ENCODE results near the gene MAPK8IP3. TPM values are rescaled to one million over a fixed set of nuclear protein-coding genes. Genes with fewer than 3 reads are reported as not detected.

Gene MAPK8IP3
- total RNA-seq, 4 donors from 2014 or later = 56.0 to 206 (median 82.1) TPM

DNA sequence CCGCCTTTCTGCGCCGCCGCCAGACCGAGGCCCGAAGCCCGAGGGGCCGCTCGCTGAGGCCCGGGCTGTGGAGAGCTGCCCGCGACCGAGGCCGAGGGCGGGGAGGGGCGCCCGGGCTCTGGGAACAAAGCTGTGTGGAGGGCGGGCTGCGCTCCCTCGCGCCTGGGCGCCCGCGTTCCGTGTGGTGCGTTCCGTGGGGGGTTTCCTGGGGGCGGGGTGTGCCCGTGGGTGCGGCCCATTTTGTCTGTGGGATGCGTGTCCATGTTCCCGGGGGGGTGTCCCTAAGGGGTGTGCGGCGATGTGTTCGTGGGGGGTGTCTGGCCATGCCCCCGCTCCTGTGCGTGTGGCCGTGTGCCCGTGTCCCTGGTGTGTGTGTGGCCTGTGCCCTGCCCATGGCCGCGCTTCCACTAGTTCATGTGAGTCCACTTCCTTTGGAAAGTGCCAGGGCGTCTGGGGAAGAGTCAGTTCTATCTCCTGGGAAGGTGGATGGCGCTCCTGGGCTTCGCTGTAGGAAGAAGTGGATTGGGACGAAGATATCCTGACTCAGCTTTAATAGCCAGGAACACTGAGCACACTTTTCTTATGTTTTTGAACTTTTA lies 27.4 kb upstream of the MAPK8IP3 start:
- DNase-seq (ENCODE audit: low spot score in 2 of 2) = no peak
- H3K4me3 ChIP-seq = peak overlapping the region; percentile 88
- TF ChIP-seq CTCF (IDR thresholded peaks at IDR 0.05) (no peak), POLR2AphosphoS5 (IDR thresholded peaks at IDR 0.05) (no peak), POLR2A (IDR thresholded peaks at IDR 0.05) (no peak), EP300 (IDR thresholded peaks at IDR 0.05) (no peak)
- WGBS = under 1% methylated on average over 22 of the region's 45 CpGs
- H3K27ac ChIP-seq = peak overlapping the region; percentile 86
- no peaks in the 10 kb centered on the region for H3K9me3 ChIP-seq
- H3K36me3 ChIP-seq = peaks cover 25% of the 10 kb centered on the region
- H3K4me1 ChIP-seq = peaks cover 23% of the 10 kb centered on the region
- no peaks in the 10 kb centered on the region for H3K27me3 ChIP-seq

DNA sequence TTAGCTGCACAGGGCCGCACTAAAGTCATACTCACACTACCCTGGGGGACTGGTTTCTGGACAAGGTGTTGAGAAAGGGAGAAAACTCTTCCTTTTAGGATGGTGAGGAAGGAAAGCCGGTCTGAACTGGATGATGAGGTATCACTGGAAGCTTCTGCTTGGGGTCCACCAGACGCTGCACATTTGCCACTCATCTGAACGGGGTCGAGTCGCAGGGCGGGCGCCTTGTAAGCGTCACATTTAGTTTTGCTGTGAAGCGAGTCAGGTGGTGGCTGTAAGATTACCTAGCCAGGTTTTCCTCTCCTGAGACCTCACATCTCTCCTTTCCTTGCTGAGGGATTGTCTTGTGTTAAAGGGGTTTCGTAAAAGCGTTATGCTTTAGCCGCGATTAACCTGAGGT lies 25.6 kb upstream of the MAPK8IP3 start:
- no peak overlapping the region for H3K4me3 ChIP-seq
- WGBS = 90% methylated on average over 14 of the region's 14 CpGs
- H3K9me3 ChIP-seq = no peaks in the 10 kb centered on the region
- no peak for TF ChIP-seq POLR2A (IDR thresholded peaks at IDR 0.05)
- TF ChIP-seq EP300 (IDR thresholded peaks at IDR 0.05) = no peak
- no peak for TF ChIP-seq POLR2AphosphoS5 (IDR thresholded peaks at IDR 0.05)
- no peak for TF ChIP-seq CTCF (IDR thresholded peaks at IDR 0.05)
- no peaks in the 10 kb centered on the region for H3K27me3 ChIP-seq
- peaks cover 10% of the 10 kb centered on the region for H3K36me3 ChIP-seq
- H3K4me1 ChIP-seq = peaks cover 23% of the 10 kb centered on the region
- DNase-seq (ENCODE audit: low spot score in 2 of 2) = no peak
- no peak overlapping the region for H3K27ac ChIP-seq

GRCh38 chr16:1681032-1681431 lies 25.0 kb upstream of the MAPK8IP3 start:
- H3K36me3 ChIP-seq = peaks cover 7% of the 10 kb centered on the region
- H3K4me3 ChIP-seq = no peak overlapping the region
- no peaks in the 10 kb centered on the region for H3K9me3 ChIP-seq
- DNase-seq (ENCODE audit: low spot score in 2 of 2) = no peak
- peaks cover 23% of the 10 kb centered on the region for H3K4me1 ChIP-seq
- 85% methylated on average over 10 of the region's 10 CpGs for WGBS
- no peaks in the 10 kb centered on the region for H3K27me3 ChIP-seq
- TF ChIP-seq POLR2AphosphoS5 (IDR thresholded peaks at IDR 0.05) = no peak
- TF ChIP-seq CTCF (IDR thresholded peaks at IDR 0.05) = no peak
- TF ChIP-seq EP300 (IDR thresholded peaks at IDR 0.05) = no peak
- no peak for TF ChIP-seq POLR2A (IDR thresholded peaks at IDR 0.05)
- no peak overlapping the region for H3K27ac ChIP-seq

DNA sequence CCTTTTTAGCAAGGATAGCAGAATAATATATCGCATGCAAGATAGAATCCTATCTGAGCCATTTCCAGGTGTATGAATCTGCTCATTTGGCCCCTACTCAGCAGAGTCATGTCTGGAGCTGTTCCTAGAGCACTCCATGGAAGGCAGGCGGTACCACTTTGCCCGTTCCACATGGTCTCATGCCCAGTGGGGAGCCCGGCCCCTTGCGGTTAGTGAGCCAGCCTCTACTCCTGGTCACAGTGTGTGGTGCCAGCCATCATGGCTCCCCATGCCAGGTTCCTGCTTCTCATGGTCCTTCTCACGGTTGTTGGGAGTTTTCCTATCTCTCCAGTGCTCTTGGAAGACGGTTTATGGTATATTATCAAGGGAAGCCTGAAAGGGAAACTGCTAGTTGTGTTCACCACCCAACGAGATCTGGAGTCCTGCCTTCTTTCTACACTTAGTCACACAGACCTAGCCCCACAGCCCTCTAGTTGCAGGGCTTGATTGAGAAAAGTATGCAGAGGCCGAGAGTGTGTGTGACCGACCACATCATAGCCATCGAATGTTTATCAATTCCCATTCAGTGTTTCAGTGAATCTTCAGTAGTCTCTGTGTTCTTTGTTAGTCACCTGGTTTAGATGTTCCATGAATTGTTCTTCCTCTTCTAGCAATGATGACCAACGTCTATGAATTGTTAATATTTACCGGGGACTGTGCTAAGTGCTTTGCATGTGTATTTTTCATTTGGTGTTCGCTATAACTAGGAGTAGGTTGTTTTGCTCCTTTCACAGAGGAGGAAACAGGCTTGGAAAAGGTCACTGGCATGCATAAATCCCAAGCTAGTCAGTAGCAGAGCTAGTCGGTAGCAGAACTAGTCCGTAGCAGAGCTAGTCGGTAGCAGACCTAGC lies 18.3 kb upstream of the MAPK8IP3 start:
- WGBS = 73% methylated on average over 17 of the region's 17 CpGs
- Histone ChIP-seq H3K27me3 (no peaks in the 10 kb centered on the region), H3K27ac (no peak overlapping the region), H3K4me3 (no peak overlapping the region), H3K36me3 (peaks cover 48% of the 10 kb centered on the region), H3K4me1 (peaks cover 5% of the 10 kb centered on the region), H3K9me3 (no peaks in the 10 kb centered on the region)
- DNase-seq (ENCODE audit: low spot score in 2 of 2) = no peak
- TF ChIP-seq POLR2AphosphoS5 (IDR thresholded peaks at IDR 0.05) = no peak
- no peak for TF ChIP-seq POLR2A (IDR thresholded peaks at IDR 0.05)

DNA sequence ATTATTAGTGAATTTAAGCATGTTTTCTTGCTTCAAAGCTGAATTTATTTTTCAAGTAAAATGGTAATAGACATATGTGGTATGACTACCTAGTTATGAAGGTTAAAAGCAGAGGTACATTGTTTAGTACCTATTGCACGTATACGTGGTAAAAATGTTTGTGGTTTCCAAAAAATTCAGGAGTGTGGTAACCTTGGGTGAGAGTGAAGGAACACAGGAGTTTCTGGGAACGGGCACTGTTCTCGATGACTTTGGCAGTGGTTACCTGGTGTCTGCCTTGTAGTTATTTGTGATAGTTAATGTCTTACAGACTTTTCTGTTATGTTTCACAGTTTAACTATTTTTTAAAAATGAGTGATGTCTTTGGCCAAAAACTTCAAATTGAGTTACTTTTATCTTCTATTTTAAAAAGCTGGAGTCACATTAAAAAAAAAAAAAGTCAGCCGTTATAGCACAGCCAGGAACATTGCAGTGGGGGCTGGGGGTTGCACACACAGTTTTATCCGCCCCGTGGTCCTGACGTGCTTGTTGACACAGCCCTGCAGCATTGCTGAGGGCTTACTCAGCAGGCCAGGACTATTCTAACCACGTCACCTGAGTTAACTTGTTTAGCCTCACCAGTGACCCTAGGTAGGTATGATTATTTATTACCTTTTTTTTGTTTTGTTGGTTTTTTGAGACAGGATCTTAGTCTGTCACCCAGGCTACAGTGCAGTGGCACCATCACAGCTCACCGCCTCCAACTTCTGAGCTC lies 17.0 kb upstream of the MAPK8IP3 start:
- 81% methylated on average over 10 of the region's 10 CpGs for WGBS
- peaks cover 5% of the 10 kb centered on the region for H3K4me1 ChIP-seq
- H3K27me3 ChIP-seq = no peaks in the 10 kb centered on the region
- H3K9me3 ChIP-seq = no peaks in the 10 kb centered on the region
- H3K4me3 ChIP-seq = no peak overlapping the region
- no peak overlapping the region for H3K27ac ChIP-seq
- peaks cover 61% of the 10 kb centered on the region for H3K36me3 ChIP-seq
- DNase-seq (ENCODE audit: low spot score in 2 of 2) = no peak
- TF ChIP-seq EP300 (IDR thresholded peaks at IDR 0.05) = no peak
- no peak for TF ChIP-seq POLR2A (IDR thresholded peaks at IDR 0.05)
- TF ChIP-seq CTCF (IDR thresholded peaks at IDR 0.05) = no peak
- TF ChIP-seq POLR2AphosphoS5 (IDR thresholded peaks at IDR 0.05) = no peak

All from suprapubic skin (tissue), 4 donors.